Colonic mucosa (tissue), 4 donors: ENCODE measurements around the gene MISP3. TPM values are rescaled to one million over a fixed set of nuclear protein-coding genes. Genes with fewer than 3 reads are reported as not detected.
A peak's percentile ranks its signal among the peaks of the same experiment; 100 is the strongest.
"Not testable (repeated sequence)": the region's sequence is repeated elsewhere in the genome, so short reads cannot be mapped to it uniquely, and the experiment has no call there.

Experiments
- DNase-seq: peaks from one replicate; pipeline ENCODE4 v3.0.0-alpha.2; 2020
- H3K27ac ChIP-seq: fragments of 200-600 bp; one replicate; pipeline ENCODE4 v1.8.0; 2021
- H3K27me3 ChIP-seq: fragments of 200-600 bp; one replicate; pipeline ENCODE4 v1.8.0; 2021
- H3K36me3 ChIP-seq: fragments of 200-600 bp; one replicate; pipeline ENCODE4 v1.8.0; 2021
- H3K4me1 ChIP-seq: fragments of 200-600 bp; one replicate; pipeline ENCODE4 v1.8.0; 2021; ENCODE audit warnings: mild to moderate bottlenecking
- H3K4me3 ChIP-seq: fragments of 200-600 bp; one replicate; pipeline ENCODE4 v1.8.0; 2021
- H3K9ac ChIP-seq, 2 donors: one replicate each; pipeline ENCODE4 v1.7.0; 2013; ENCODE audit warnings: control low read depth in 2 of 2, low read depth in 2 of 2, low read length in 2 of 2
- H3K9me3 ChIP-seq: fragments of 200-600 bp; one replicate; pipeline ENCODE4 v1.8.0; 2021
- CTCF ChIP-seq: fragments of 200-600 bp; IDR thresholded peaks from one replicate; pipeline ENCODE4 v1.8.0; 2022; ENCODE audit warnings: antibody characterized with exemption, mild to moderate bottlenecking
- intact Hi-C: fragments of 100-400 bp; cut with DNase I; formaldehyde crosslinking; loops from one replicate; pipeline ENCODE4 v1.14.1; 2022
- total RNA-seq, 2 donors: library from RNA; stranded (reverse); fragmentation: NEBNext Ultra II Directional in 1 of 2; extraction: Animal tissue kit (Norgen Biotek cat#: 25700) in 1 of 2; gene quantifications; one replicate each; pipeline ENCODE4 v1.2.1, GENCODE V29; 2021
- donor health status: healthy.
- donor health status: DM: no; HTN: no; CAD: no.
- donor health status: DM: no; HTN: no; CAD: no.

MISP3 gene
- total RNA-seq, 2 donors from 2014 or later, result 32.7 to 50.0 TPM

DNA sequence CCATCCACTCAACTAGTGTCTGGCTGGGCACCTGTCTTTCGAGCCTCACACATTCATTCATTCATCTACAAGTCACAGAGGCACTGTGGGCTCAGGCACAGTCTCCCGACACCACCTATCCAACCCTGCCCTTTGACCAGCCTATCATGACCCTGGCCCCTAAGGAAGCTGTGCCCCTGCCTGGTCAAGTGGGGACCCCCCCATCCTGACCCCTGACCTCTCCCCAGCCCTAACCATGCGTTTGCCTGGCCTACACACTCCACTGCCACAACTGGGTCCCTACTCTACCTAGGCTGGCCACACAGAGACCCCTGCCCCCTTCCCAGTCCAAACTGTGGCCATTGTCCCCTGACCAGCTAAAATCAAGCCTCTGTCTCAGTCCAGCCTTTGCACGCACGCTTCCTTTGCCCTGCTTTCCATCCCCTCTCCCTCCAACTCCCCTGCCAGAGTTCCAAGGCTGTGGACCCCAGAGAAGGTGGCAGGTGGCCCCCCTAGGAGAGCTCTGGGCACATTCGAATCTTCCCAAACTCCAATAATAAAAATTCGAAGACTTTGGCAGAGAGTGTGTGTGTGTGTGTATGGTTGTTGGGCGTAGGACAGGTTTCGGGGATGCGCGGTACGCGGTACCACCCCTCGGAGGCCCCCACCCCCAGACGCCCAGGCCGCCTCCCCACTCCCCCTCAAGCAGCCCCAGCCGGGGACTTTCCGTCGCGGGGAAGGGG, 41.4 kb upstream of the MISP3 start:
- H3K27ac ChIP-seq, result peak overlapping the region; percentile 54
- intact Hi-C loops, result no loop called here
- no peaks in the 10 kb centered on the region for H3K27me3 ChIP-seq

GRCh38 chr19:14031719-14032480, 40.7 kb upstream of the MISP3 start, which contains the start of gene IL27RA:
IL27RA (plus strand) TSS chr19:14031762; CDS start chr19:14031873, 111 bp downstream.
- Histone ChIP-seq H3K27me3 (no peaks in the 10 kb centered on the region), H3K27ac (peak within 1 kb of the TSS; percentile 54), H3K36me3 (no peaks in the 10 kb centered on the region), H3K9ac (peak within 1 kb of the TSS; percentile 61 to 85), H3K9me3 (no peaks in the 10 kb centered on the region), H3K4me1 (no peaks in the 10 kb centered on the region), H3K4me3 (peak within 1 kb of the TSS; percentile 66)
- intact Hi-C loops, result no loop called here
- TF ChIP-seq CTCF, result peak; percentile 69
- DNase-seq, result peak; percentile 78

More for the DNA sequence above, 41.4 kb upstream of the MISP3 start:
- no peak for TF ChIP-seq CTCF
- DNase-seq, result no peak
- Histone ChIP-seq H3K36me3 (no peaks in the 10 kb centered on the region), H3K9ac (peak overlapping the region in 1 of 2 donors; percentile 55), H3K4me3 (peak overlapping the region; percentile 66), H3K9me3 (no peaks in the 10 kb centered on the region), H3K4me1 (no peaks in the 10 kb centered on the region)

- TF ChIP-seq CTCF, result no peak
- Histone ChIP-seq H3K27ac (no peak overlapping the region), H3K36me3 (no peaks in the 10 kb centered on the region), H3K27me3 (no peaks in the 10 kb centered on the region), H3K4me1 (no peaks in the 10 kb centered on the region), H3K9me3 (no peaks in the 10 kb centered on the region), H3K9ac (no peak overlapping the region), H3K4me3 (no peak overlapping the region)
- intact Hi-C loops, result no loop called here
- no peak for DNase-seq
Observed at GRCh38 chr19:14033946-14034345, 38.6 kb upstream of the MISP3 start.

GRCh38 chr19:14035159-14035558, 37.4 kb upstream of the MISP3 start:
- H3K9ac ChIP-seq, H3K27me3 ChIP-seq, H3K27ac ChIP-seq, DNase-seq, H3K9me3 ChIP-seq, intact Hi-C loops, H3K4me3 ChIP-seq, H3K36me3 ChIP-seq, H3K4me1 ChIP-seq: not testable (repeated sequence)

- no peak for DNase-seq
- intact Hi-C loops, result no loop called here
- Histone ChIP-seq H3K4me1 (no peaks in the 10 kb centered on the region), H3K36me3 (no peaks in the 10 kb centered on the region), H3K4me3 (no peak overlapping the region), H3K27ac (no peak overlapping the region), H3K9me3 (no peaks in the 10 kb centered on the region), H3K9ac (no peak overlapping the region), H3K27me3 (no peaks in the 10 kb centered on the region)
- no peak for TF ChIP-seq CTCF
Observed at GRCh38 chr19:14035706-14036105, 36.9 kb upstream of the MISP3 start.

GRCh38 chr19:14039181-14039580, 33.4 kb upstream of the MISP3 start:
- intact Hi-C loops, result no loop called here
- no peak overlapping the region for H3K4me3 ChIP-seq
- no peak for TF ChIP-seq CTCF

More at GRCh38 chr19:14039181-14039580, 33.4 kb upstream of the MISP3 start:
- H3K4me1 ChIP-seq, result no peaks in the 10 kb centered on the region
- H3K36me3 ChIP-seq, result no peaks in the 10 kb centered on the region
- no peak overlapping the region for H3K9ac ChIP-seq
- DNase-seq, result no peak
- H3K9me3 ChIP-seq, result no peaks in the 10 kb centered on the region
- no peaks in the 10 kb centered on the region for H3K27me3 ChIP-seq
- H3K27ac ChIP-seq, result no peak overlapping the region
